Neural cell (in vitro differentiated cells): ENCODE results near the gene SORCS1. TPM values are rescaled to one million over a fixed set of nuclear protein-coding genes. Genes with fewer than 3 reads are reported as not detected.

Experiments
- H2AFZ ChIP-seq: fragments of 200-600, 300-800 bp; sonication (generic), shearing (Covaris generic); 2 replicates; pipeline ENCODE4 v1.6.0; 2014; ENCODE audit warnings: low read depth, mild to moderate bottlenecking, antibody characterized with exemption, low read length, moderate library complexity
- H3F3A ChIP-seq: fragments of 200-600 bp; shearing (Covaris generic); 2 replicates; pipeline ENCODE4 v1.6.1; 2016; ENCODE audit warnings: mild to moderate bottlenecking, moderate library complexity, mixed read lengths, antibody characterized with exemption, low read length; ENCODE audit not compliant: insufficient read depth, poor library complexity, severe bottlenecking
- H3K27ac ChIP-seq: fragments of 200-600, 300-800 bp; sonication (generic), shearing (Covaris generic); 2 replicates; pipeline ENCODE4 v1.5.1; 2014; ENCODE audit warnings: mild to moderate bottlenecking, low read length, moderate library complexity
- H3K27me3 ChIP-seq: fragments of 300-800, 200-600 bp; sonication (generic), shearing (Covaris generic); 2 replicates; pipeline ENCODE4 v1.6.0; 2014; ENCODE audit warnings: mild to moderate bottlenecking, low read depth, low read length, moderate library complexity; ENCODE audit not compliant: insufficient read depth
- H3K36me3 ChIP-seq: fragments of 300-800, 200-600 bp; sonication (generic), shearing (Covaris generic); 2 replicates; pipeline ENCODE4 v1.5.1; 2014; ENCODE audit warnings: mild to moderate bottlenecking, antibody characterized with exemption, low read length, moderate library complexity; ENCODE audit not compliant: insufficient read depth
- H3K4me2 ChIP-seq: fragments of 300-800, 200-600 bp; sonication (generic), shearing (Covaris generic); 2 replicates; pipeline ENCODE4 v1.6.0; 2014; ENCODE audit warnings: mild to moderate bottlenecking, low read length
- H3K4me3 ChIP-seq: fragments of 300-800, 200-600 bp; sonication (generic), shearing (Covaris generic); 2 replicates; pipeline ENCODE4 v1.5.1; 2014; ENCODE audit warnings: mild to moderate bottlenecking, low read length, moderate library complexity
- H3K79me2 ChIP-seq: fragments of 200-600 bp; shearing (Covaris generic); replicated peaks from 2 replicates; pipeline ENCODE4 v1.6.0; 2014; ENCODE audit warnings: mild to moderate bottlenecking, low read length, moderate library complexity; ENCODE audit not compliant: insufficient read depth
- H3K9ac ChIP-seq: fragments of 300-800, 200-600 bp; sonication (generic), shearing (Covaris generic); 2 replicates; pipeline ENCODE4 v1.6.1; 2016; ENCODE audit warnings: mild to moderate bottlenecking, low read length, mixed read lengths
- H3K9me2 ChIP-seq: fragments of 200-600 bp; shearing (Covaris generic); 2 replicates; pipeline ENCODE4 v1.6.1; 2016; ENCODE audit warnings: mild to moderate bottlenecking, low read length, mixed read lengths; ENCODE audit not compliant: insufficient read depth
- H3K9me3 ChIP-seq: fragments of 200-600, 300-800 bp; sonication (generic), shearing (Covaris generic); 2 replicates; pipeline ENCODE4 v1.6.1; 2016; ENCODE audit warnings: mild to moderate bottlenecking, mixed run types, low read length, moderate library complexity, mixed read lengths
- H4K20me1 ChIP-seq: fragments of 200-600 bp; shearing (Covaris generic); 2 replicates; pipeline ENCODE4 v1.6.1; 2016; ENCODE audit warnings: mild to moderate bottlenecking, mixed run types; ENCODE audit not compliant: insufficient read depth
- CTCF ChIP-seq: fragments of 450-650 bp; IDR thresholded peaks from 2 replicates; pipeline ENCODE4 v1.5.1; 2014; ENCODE audit warnings: antibody characterized with exemption, mild to moderate bottlenecking, moderate library complexity; ENCODE audit not compliant: poor library complexity, severe bottlenecking
- EP300 ChIP-seq: fragments of 450-650 bp; conservative IDR thresholded peaks from 2 replicates; pipeline ENCODE4 v1.6.1; 2014; ENCODE audit warnings: antibody characterized with exemption, mild to moderate bottlenecking, moderate library complexity; ENCODE audit not compliant: poor library complexity, severe bottlenecking
- EZH2 ChIP-seq: fragments of 200-600, 300-800 bp; shearing (Covaris generic), sonication (generic); IDR thresholded peaks from 2 replicates; pipeline ENCODE4 v1.6.1; 2014; ENCODE audit warnings: antibody characterized with exemption, low read length, borderline replicate concordance, mild to moderate bottlenecking; ENCODE audit not compliant: insufficient read depth, poor library complexity, severe bottlenecking
- MXI1 ChIP-seq: fragments of 450-650 bp; conservative IDR thresholded peaks from 2 replicates; pipeline ENCODE4 v1.6.1; 2014; ENCODE audit warnings: antibody characterized with exemption, mild to moderate bottlenecking; ENCODE audit not compliant: poor library complexity, severe bottlenecking
- POLR2AphosphoS5 ChIP-seq: IDR thresholded peaks from 2 replicates; pipeline ENCODE4 v1.6.1; 2012
- RAD21 ChIP-seq: fragments of 450-650 bp; conservative IDR thresholded peaks from 2 replicates; pipeline ENCODE4 v1.6.1; 2014; ENCODE audit warnings: antibody characterized with exemption, mild to moderate bottlenecking, moderate library complexity
- SMC3 ChIP-seq: fragments of 450-650 bp; conservative IDR thresholded peaks from 2 replicates; pipeline ENCODE4 v1.6.1; 2014; ENCODE audit warnings: antibody characterized with exemption, mild to moderate bottlenecking, moderate library complexity; ENCODE audit not compliant: poor library complexity
- TAF1 ChIP-seq: IDR thresholded peaks from 2 replicates; pipeline ENCODE4 v1.6.1; 2012; ENCODE audit warnings: low read depth
- polyA plus RNA-seq: library from polyadenylated mRNA; depleted of rRNA; stranded (reverse); fragments of >200 nt; gene quantifications from 2 replicates; pipeline ENCODE4 v1.2.3, GENCODE V29; 2014
- TF ChIP-seq, protein P1 (sequence below): IDR thresholded peaks from 2 replicates; pipeline ENCODE4 v1.6.1; 2012; ENCODE audit warnings: borderline replicate concordance

The SORCS1 gene
- polyA plus RNA-seq, 1 donor from 2014 or later = 27.0 TPM

GRCh38 chr10:107122703-107123102 is 41.8 kb downstream of the SORCS1 start:
- no peaks in the 10 kb centered on the region for H3K27me3 ChIP-seq
- TF ChIP-seq, protein P1, sequence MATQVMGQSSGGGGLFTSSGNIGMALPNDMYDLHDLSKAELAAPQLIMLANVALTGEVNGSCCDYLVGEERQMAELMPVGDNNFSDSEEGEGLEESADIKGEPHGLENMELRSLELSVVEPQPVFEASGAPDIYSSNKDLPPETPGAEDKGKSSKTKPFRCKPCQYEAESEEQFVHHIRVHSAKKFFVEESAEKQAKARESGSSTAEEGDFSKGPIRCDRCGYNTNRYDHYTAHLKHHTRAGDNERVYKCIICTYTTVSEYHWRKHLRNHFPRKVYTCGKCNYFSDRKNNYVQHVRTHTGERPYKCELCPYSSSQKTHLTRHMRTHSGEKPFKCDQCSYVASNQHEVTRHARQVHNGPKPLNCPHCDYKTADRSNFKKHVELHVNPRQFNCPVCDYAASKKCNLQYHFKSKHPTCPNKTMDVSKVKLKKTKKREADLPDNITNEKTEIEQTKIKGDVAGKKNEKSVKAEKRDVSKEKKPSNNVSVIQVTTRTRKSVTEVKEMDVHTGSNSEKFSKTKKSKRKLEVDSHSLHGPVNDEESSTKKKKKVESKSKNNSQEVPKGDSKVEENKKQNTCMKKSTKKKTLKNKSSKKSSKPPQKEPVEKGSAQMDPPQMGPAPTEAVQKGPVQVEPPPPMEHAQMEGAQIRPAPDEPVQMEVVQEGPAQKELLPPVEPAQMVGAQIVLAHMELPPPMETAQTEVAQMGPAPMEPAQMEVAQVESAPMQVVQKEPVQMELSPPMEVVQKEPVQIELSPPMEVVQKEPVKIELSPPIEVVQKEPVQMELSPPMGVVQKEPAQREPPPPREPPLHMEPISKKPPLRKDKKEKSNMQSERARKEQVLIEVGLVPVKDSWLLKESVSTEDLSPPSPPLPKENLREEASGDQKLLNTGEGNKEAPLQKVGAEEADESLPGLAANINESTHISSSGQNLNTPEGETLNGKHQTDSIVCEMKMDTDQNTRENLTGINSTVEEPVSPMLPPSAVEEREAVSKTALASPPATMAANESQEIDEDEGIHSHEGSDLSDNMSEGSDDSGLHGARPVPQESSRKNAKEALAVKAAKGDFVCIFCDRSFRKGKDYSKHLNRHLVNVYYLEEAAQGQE = no peak
- no peak for TF ChIP-seq POLR2AphosphoS5
- TF ChIP-seq EP300 = no peak
- no peak for TF ChIP-seq MXI1
- no peaks in the 10 kb centered on the region for H4K20me1 ChIP-seq
- H3F3A ChIP-seq = no peaks in the 10 kb centered on the region
- no peak overlapping the region for H2AFZ ChIP-seq
- no peaks in the 10 kb centered on the region for H3K9me3 ChIP-seq
- no peaks in the 10 kb centered on the region for H3K9me2 ChIP-seq
- H3K27ac ChIP-seq = peak overlapping the region; percentile 63
- H3K4me3 ChIP-seq = peak overlapping the region; percentile 17
- H3K36me3 ChIP-seq = no peaks in the 10 kb centered on the region
- peak overlapping the region; percentile 42 for H3K4me2 ChIP-seq
- no peaks in the 10 kb centered on the region for H3K79me2 ChIP-seq
- no peak overlapping the region for H3K9ac ChIP-seq

GRCh38 chr10:107118866-107119265 is 45.6 kb downstream of the SORCS1 start:
- no peaks in the 10 kb centered on the region for H3K9me3 ChIP-seq
- TF ChIP-seq TAF1 (no peak), POLR2AphosphoS5 (no peak), SMC3 (no peak), MXI1 (no peak), EP300 (no peak), CTCF (no peak), EZH2 (no peak), RAD21 (no peak)
- TF ChIP-seq, protein P1 = no peak
- no peaks in the 10 kb centered on the region for H4K20me1 ChIP-seq
- no peak overlapping the region for H3K9ac ChIP-seq
- no peak overlapping the region for H2AFZ ChIP-seq
- no peaks in the 10 kb centered on the region for H3K36me3 ChIP-seq
- H3K27ac ChIP-seq = no peak overlapping the region
- H3K4me2 ChIP-seq = no peak overlapping the region
- H3K27me3 ChIP-seq = no peaks in the 10 kb centered on the region
- no peaks in the 10 kb centered on the region for H3F3A ChIP-seq
- H3K79me2 ChIP-seq = no peaks in the 10 kb centered on the region
- no peak overlapping the region for H3K4me3 ChIP-seq
- no peaks in the 10 kb centered on the region for H3K9me2 ChIP-seq
